Measurements from ENCODE around the gene MED6. TPM values are rescaled to one million over a fixed set of nuclear protein-coding genes. Genes with fewer than 3 reads are reported as not detected.
A peak's percentile ranks its signal among the peaks of the same experiment; 100 is the strongest.

MED6 gene
- total and polyA plus RNA-seq, 9 of the 15 experiments (the other 6 are each of a cell fraction or from before 2014, with no cell fraction given) = 16.9 to 52.0 (median 30.4) TPM

- H3K4me3 ChIP-seq = no peak overlapping the region
- no peaks in the 10 kb centered on the region for H3K36me3 ChIP-seq (ENCODE audit: control insufficient read depth, insufficient read depth, low read length)
- DNase-seq (ENCODE audit: extremely low read depth in 1 of 4, low spot score in 3 of 4) (no peak), ATAC-seq (no peak), FAIRE-seq (no peak)
- intact Hi-C loops (cut with micrococcal nuclease) = no loop called here
- BruUV-seq (replicated peaks) = no TSS peak
- TF ChIP-seq RBM25 (IDR thresholded peaks at IDR 0.05; ENCODE audit: low read depth, low read length, severe bottlenecking) (peak; percentile 23), ASH1L (IDR thresholded peaks at IDR 0.05; ENCODE audit: borderline replicate concordance, low read depth, partially characterized antibody) (no peak), RAD21 (CRISPR knock-in tag; conservative IDR thresholded peaks at IDR 0.05 in 1 of 2, IDR thresholded peaks at IDR 0.05 in 1 of 2) (no peak), SRSF7 (optimal IDR thresholded peaks at IDR 0.05; ENCODE audit: low read depth, low read length) (no peak), ZNF146 (CRISPR knock-in tag; IDR thresholded peaks at IDR 0.05; ENCODE audit: unreplicated experiment) (peak; percentile 60)
- no peak overlapping the region for H3K9ac ChIP-seq (ENCODE audit: insufficient read depth in 1 of 2, low read depth in 2 of 2, low read length in 2 of 2)
- CTCF ChIA-PET (ENCODE audit: low intra/inter-chr PET ratio) = no interaction called here
- H3K79me2 ChIP-seq (ENCODE audit: control insufficient read depth, insufficient read depth, low read length) = no peaks in the 10 kb centered on the region
- H3K27me3 ChIP-seq (ENCODE audit: control insufficient read depth in 2 of 2, insufficient read depth in 2 of 2, low read length in 2 of 2) = no peaks in the 10 kb centered on the region
- no peaks in the 10 kb centered on the region for H3K4me1 ChIP-seq (replicated peaks in 1 of 2; ENCODE audit: control insufficient read depth in 2 of 2, insufficient read depth in 2 of 2, low read length in 2 of 2)
- no peaks in the 10 kb centered on the region for H3K9me1 ChIP-seq (ENCODE audit: control insufficient read depth, insufficient read depth, low read length)
- H4K20me1 ChIP-seq (replicated peaks; ENCODE audit: control insufficient read depth, insufficient read depth, low read length) = no peaks in the 10 kb centered on the region
- in situ Hi-C loops (cut with MboI) = no loop called here
- WGBS (ENCODE audit: insufficient coverage, low coverage, missing lambda C conversion rate) = 100% methylated on average over 1 of the region's 1 CpG
- H3K27ac ChIP-seq (ENCODE audit: extremely low read depth, low read depth, low read length) = no peak overlapping the region
- no peak overlapping the region for H3K4me2 ChIP-seq (ENCODE audit: insufficient read depth, low read length)
- no peaks in the 10 kb centered on the region for H3K9me3 ChIP-seq (replicated peaks; ENCODE audit: control insufficient read depth, insufficient read depth, low read depth, low read length)
- no peak overlapping the region for H2AFZ ChIP-seq (ENCODE audit: low read depth, low read length)
- POLR2A ChIA-PET = no interaction called here
Measured at GRCh38 chr14:70573050-70573449, 27.4 kb downstream of the MED6 start.

GRCh38 chr14:70571139-70571538 lies 29.3 kb downstream of the MED6 start:
- intact Hi-C loops (cut with micrococcal nuclease) (no loop called here), in situ Hi-C loops (cut with MboI) (no loop called here)
- no TSS peak for BruUV-seq (replicated peaks)
- DNase-seq (ENCODE audit: extremely low read depth in 1 of 4, low spot score in 3 of 4) (no peak), ATAC-seq (no peak), FAIRE-seq (no peak)
- Histone ChIP-seq H3K9me1 (ENCODE audit: control insufficient read depth, insufficient read depth, low read length) (no peaks in the 10 kb centered on the region), H3K4me2 (ENCODE audit: insufficient read depth, low read length) (no peak overlapping the region), H3K4me1 (replicated peaks in 1 of 2; ENCODE audit: control insufficient read depth in 2 of 2, insufficient read depth in 2 of 2, low read length in 2 of 2) (no peaks in the 10 kb centered on the region), H3K4me3 (no peak overlapping the region), H3K27me3 (ENCODE audit: control insufficient read depth in 2 of 2, insufficient read depth in 2 of 2, low read length in 2 of 2) (no peaks in the 10 kb centered on the region), H3K9ac (ENCODE audit: insufficient read depth in 1 of 2, low read depth in 2 of 2, low read length in 2 of 2) (no peak overlapping the region), H4K20me1 (replicated peaks; ENCODE audit: control insufficient read depth, insufficient read depth, low read length) (no peaks in the 10 kb centered on the region), H3K27ac (ENCODE audit: extremely low read depth, low read depth, low read length) (no peak overlapping the region), H3K79me2 (ENCODE audit: control insufficient read depth, insufficient read depth, low read length) (no peaks in the 10 kb centered on the region), H3K36me3 (ENCODE audit: control insufficient read depth, insufficient read depth, low read length) (no peaks in the 10 kb centered on the region), H2AFZ (ENCODE audit: low read depth, low read length) (no peak overlapping the region), H3K9me3 (replicated peaks; ENCODE audit: control insufficient read depth, insufficient read depth, low read depth, low read length) (no peaks in the 10 kb centered on the region)
- WGBS (ENCODE audit: insufficient coverage, low coverage, missing lambda C conversion rate) = no CpG with 5 or more reads among the region's 2 CpGs
- TF ChIP-seq, protein P1, sequence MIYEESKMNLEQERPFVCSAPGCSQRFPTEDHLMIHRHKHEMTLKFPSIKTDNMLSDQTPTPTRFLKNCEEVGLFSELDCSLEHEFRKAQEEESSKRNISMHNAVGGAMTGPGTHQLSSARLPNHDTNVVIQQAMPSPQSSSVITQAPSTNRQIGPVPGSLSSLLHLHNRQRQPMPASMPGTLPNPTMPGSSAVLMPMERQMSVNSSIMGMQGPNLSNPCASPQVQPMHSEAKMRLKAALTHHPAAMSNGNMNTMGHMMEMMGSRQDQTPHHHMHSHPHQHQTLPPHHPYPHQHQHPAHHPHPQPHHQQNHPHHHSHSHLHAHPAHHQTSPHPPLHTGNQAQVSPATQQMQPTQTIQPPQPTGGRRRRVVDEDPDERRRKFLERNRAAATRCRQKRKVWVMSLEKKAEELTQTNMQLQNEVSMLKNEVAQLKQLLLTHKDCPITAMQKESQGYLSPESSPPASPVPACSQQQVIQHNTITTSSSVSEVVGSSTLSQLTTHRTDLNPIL (CRISPR knock-in tag; IDR thresholded peaks at IDR 0.05) = no peak
- POLR2A ChIA-PET = no interaction called here
- CTCF ChIA-PET (ENCODE audit: low intra/inter-chr PET ratio) = no interaction called here

All from K562 (cell line).